Keratinocyte (primary cell): ENCODE results near the gene MALAT1. TPM values are rescaled to one million over a fixed set of nuclear protein-coding genes. Genes with fewer than 3 reads are reported as not detected.
A peak's percentile ranks its signal among the peaks of the same experiment; 100 is the strongest.

Experiments
- DNase-seq: peaks from one replicate; pipeline ENCODE4 v3.0.0-alpha.2; 2011; ENCODE audit warnings: low read depth, missing footprints, low spot score
- FAIRE-seq: peaks from 2 replicates; lab custom pipeline; 2011; peaks lifted over from hg19 to GRCh38; lab: Jason Lieb, UNC
- H2AFZ ChIP-seq: 2 replicates; pipeline ENCODE4 v1.6.0; 2012; ENCODE audit warnings: low read length, control low read depth, inconsistent platforms; ENCODE audit not compliant: control insufficient read depth
- H3K27ac ChIP-seq: 2 replicates; pipeline ENCODE4 v1.5.1; 2011; ENCODE audit warnings: low read length; ENCODE audit not compliant: control insufficient read depth, insufficient read depth
- H3K27me3 ChIP-seq: 3 replicates; pipeline ENCODE4 v1.6.0; 2011; ENCODE audit warnings: low read length; ENCODE audit not compliant: control insufficient read depth, insufficient read depth; ENCODE audit errors: extremely low read depth
- H3K36me3 ChIP-seq, 2 experiments: 2 replicates in 1 of 2; 3 replicates in 1 of 2; pipeline ENCODE4 v1.5.1; 2011; ENCODE audit warnings: low read length in 2 of 2, mild to moderate bottlenecking in 1 of 2; ENCODE audit not compliant: control insufficient read depth in 2 of 2, insufficient read depth in 2 of 2; ENCODE audit errors: extremely low read depth in 1 of 2
- H3K4me1 ChIP-seq: 3 replicates; pipeline ENCODE4 v1.5.1; 2011; ENCODE audit warnings: low read length; ENCODE audit not compliant: control insufficient read depth, insufficient read depth; ENCODE audit errors: extremely low read depth
- H3K4me2 ChIP-seq: 3 replicates; pipeline ENCODE4 v1.6.0; 2011; ENCODE audit warnings: low read depth, low read length; ENCODE audit not compliant: control insufficient read depth, insufficient read depth; ENCODE audit errors: extremely low read depth
- H3K4me3 ChIP-seq, 3 experiments: fragments of 200-600 bp in 1 of 3; sonication (generic) in 1 of 3; 2 replicates in 2 of 3; 3 replicates in 1 of 3; pipeline ENCODE4 v1.5.1; 2011 to 2016; ENCODE audit warnings: low read length in 3 of 3, mild to moderate bottlenecking in 3 of 3, control low read depth in 2 of 3, inconsistent platforms in 1 of 3, low read depth in 1 of 3, mixed read lengths in 1 of 3, mixed run types in 1 of 3, moderate library complexity in 1 of 3; ENCODE audit not compliant: control insufficient read depth in 2 of 3, insufficient read depth in 2 of 3; ENCODE audit errors: extremely low read depth in 1 of 3
- H3K79me2 ChIP-seq: 2 replicates; pipeline ENCODE4 v1.6.0; 2012; ENCODE audit warnings: low read length; ENCODE audit not compliant: control insufficient read depth, insufficient read depth
- H3K9ac ChIP-seq: 3 replicates; pipeline ENCODE4 v1.6.0; 2011; ENCODE audit warnings: low read length; ENCODE audit not compliant: control insufficient read depth, insufficient read depth; ENCODE audit errors: extremely low read depth
- H3K9me1 ChIP-seq: 3 replicates; pipeline ENCODE4 v1.6.0; 2011; ENCODE audit warnings: low read length; ENCODE audit not compliant: control insufficient read depth, insufficient read depth; ENCODE audit errors: extremely low read depth
- H3K9me3 ChIP-seq: 2 replicates; pipeline ENCODE4 v1.5.1; 2012; ENCODE audit warnings: low read depth, low read length; ENCODE audit not compliant: control insufficient read depth
- H4K20me1 ChIP-seq: 3 replicates; pipeline ENCODE4 v1.6.0; 2011; ENCODE audit warnings: low read length; ENCODE audit not compliant: control insufficient read depth, insufficient read depth; ENCODE audit errors: extremely low read depth
- EZH2 ChIP-seq: IDR thresholded peaks from one replicate; pipeline ENCODE4 v1.6.1; 2012; ENCODE audit warnings: inconsistent platforms, mild to moderate bottlenecking, low read length, moderate library complexity
- dilution Hi-C: fragments of 300-500 bp; cut with MboI; formaldehyde crosslinking; loops from one replicate; pipeline ENCODE4 v1.7.0; 2020; ENCODE audit warnings: low sequenced_read_pairs; ENCODE audit not compliant: extremely low pct_ligation_motif_present
- polyA plus RNA-seq, 5 experiments: library from polyadenylated mRNA; depleted of rRNA in 3 of 5; stranded (reverse) in 3 of 5; stranded (forward) in 1 of 5; unstranded in 1 of 5; fragments of >200 nt; gene quantifications; 1 replicate in 1 of 5; 2 replicates in 3 of 5; 3 replicates in 1 of 5; pipeline versions ENCODE4 v1.2.1 to v1.2.3, GENCODE V29; 2011 to 2012; ENCODE audit warnings: missing spikeins in 2 of 5, low read depth in 1 of 5, low replicate concordance in 1 of 5
- TF ChIP-seq, protein P1 (sequence below), 3 experiments: IDR thresholded peaks in 1 of 3; conservative IDR thresholded peaks in 1 of 3; optimal IDR thresholded peaks in 1 of 3; 2 replicates in 2 of 3; 3 replicates in 1 of 3; pipeline versions ENCODE3 to v1.5.1; 2011; ENCODE audit warnings: low read length in 3 of 3, mild to moderate bottlenecking in 3 of 3, moderate library complexity in 2 of 3, control low read depth in 1 of 3, inconsistent platforms in 1 of 3; ENCODE audit not compliant: insufficient read depth in 2 of 3; ENCODE audit errors: extremely low read depth in 1 of 3

The MALAT1 gene
- polyA plus RNA-seq, 1 donor (not counting 4 experiments of a cell fraction or from before 2014, with no cell fraction given): 1,768 TPM

DNA sequence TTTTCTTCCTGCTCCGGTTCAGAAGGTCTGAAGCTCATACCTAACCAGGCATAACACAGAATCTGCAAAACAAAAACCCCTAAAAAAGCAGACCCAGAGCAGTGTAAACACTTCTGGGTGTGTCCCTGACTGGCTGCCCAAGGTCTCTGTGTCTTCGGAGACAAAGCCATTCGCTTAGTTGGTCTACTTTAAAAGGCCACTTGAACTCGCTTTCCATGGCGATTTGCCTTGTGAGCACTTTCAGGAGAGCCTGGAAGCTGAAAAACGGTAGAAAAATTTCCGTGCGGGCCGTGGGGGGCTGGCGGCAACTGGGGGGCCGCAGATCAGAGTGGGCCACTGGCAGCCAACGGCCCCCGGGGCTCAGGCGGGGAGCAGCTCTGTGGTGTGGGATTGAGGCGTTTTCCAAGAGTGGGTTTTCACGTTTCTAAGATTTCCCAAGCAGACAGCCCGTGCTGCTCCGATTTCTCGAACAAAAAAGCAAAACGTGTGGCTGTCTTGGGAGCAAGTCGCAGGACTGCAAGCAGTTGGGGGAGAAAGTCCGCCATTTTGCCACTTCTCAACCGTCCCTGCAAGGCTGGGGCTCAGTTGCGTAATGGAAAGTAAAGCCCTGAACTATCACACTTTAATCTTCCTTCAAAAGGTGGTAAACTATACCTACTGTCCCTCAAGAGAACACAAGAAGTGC lies 661 bp upstream of the MALAT1 start:
- H3K9me1 ChIP-seq: no peaks in the 10 kb centered on the region
- TF ChIP-seq EZH2: no peak
- TF ChIP-seq, protein P1, sequence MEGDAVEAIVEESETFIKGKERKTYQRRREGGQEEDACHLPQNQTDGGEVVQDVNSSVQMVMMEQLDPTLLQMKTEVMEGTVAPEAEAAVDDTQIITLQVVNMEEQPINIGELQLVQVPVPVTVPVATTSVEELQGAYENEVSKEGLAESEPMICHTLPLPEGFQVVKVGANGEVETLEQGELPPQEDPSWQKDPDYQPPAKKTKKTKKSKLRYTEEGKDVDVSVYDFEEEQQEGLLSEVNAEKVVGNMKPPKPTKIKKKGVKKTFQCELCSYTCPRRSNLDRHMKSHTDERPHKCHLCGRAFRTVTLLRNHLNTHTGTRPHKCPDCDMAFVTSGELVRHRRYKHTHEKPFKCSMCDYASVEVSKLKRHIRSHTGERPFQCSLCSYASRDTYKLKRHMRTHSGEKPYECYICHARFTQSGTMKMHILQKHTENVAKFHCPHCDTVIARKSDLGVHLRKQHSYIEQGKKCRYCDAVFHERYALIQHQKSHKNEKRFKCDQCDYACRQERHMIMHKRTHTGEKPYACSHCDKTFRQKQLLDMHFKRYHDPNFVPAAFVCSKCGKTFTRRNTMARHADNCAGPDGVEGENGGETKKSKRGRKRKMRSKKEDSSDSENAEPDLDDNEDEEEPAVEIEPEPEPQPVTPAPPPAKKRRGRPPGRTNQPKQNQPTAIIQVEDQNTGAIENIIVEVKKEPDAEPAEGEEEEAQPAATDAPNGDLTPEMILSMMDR (optimal IDR thresholded peaks at IDR 0.05 in 1 of 3, IDR thresholded peaks at IDR 0.05 in 1 of 3, conservative IDR thresholded peaks at IDR 0.05 in 1 of 3; ENCODE audit: extremely low read depth in 1 of 3, insufficient read depth in 2 of 3, low read length in 3 of 3): no peak
- peaks cover 36% of the 10 kb centered on the region for H4K20me1 ChIP-seq
- H3K36me3 ChIP-seq: peaks cover 4 to 25% of the 10 kb centered on the region in 2 experiments
- FAIRE-seq: no peak
- H3K27me3 ChIP-seq: no peaks in the 10 kb centered on the region
- dilution Hi-C loops: no loop called here
- no peak for DNase-seq
- H3K9me3 ChIP-seq: no peaks in the 10 kb centered on the region
- H3K4me3 ChIP-seq: peak overlapping the region; percentile 48 to 99 (median 94)
- peaks cover 43% of the 10 kb centered on the region for H3K4me1 ChIP-seq
- H2AFZ ChIP-seq: peak overlapping the region; percentile 59
- H3K4me2 ChIP-seq: peak overlapping the region; percentile 100
- H3K79me2 ChIP-seq: peaks cover 64% of the 10 kb centered on the region
- peak overlapping the region; percentile 98 for H3K9ac ChIP-seq
- H3K27ac ChIP-seq: peak overlapping the region; percentile 100

DNA sequence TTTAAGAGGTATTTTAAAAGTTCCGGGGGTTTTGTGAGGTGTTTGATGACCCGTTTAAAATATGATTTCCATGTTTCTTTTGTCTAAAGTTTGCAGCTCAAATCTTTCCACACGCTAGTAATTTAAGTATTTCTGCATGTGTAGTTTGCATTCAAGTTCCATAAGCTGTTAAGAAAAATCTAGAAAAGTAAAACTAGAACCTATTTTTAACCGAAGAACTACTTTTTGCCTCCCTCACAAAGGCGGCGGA lies 193 bp upstream of the MALAT1 start:
- FAIRE-seq (no peak), DNase-seq (no peak)
- H3K9me3 ChIP-seq: no peaks in the 10 kb centered on the region
- H3K4me3 ChIP-seq: peak overlapping the region; percentile 48 to 99 (median 94)
- peaks cover 38% of the 10 kb centered on the region for H4K20me1 ChIP-seq
- dilution Hi-C loops: no loop called here
- H3K9ac ChIP-seq: peak overlapping the region; percentile 98
- H3K9me1 ChIP-seq: no peaks in the 10 kb centered on the region
- H3K4me2 ChIP-seq: peak overlapping the region; percentile 100
- no peak for TF ChIP-seq EZH2
- TF ChIP-seq, protein P1 (optimal IDR thresholded peaks at IDR 0.05 in 1 of 3, IDR thresholded peaks at IDR 0.05 in 1 of 3, conservative IDR thresholded peaks at IDR 0.05 in 1 of 3; ENCODE audit: extremely low read depth in 1 of 3, insufficient read depth in 2 of 3, low read length in 3 of 3): no peak
- H3K4me1 ChIP-seq: peaks cover 38% of the 10 kb centered on the region
- peaks cover 68% of the 10 kb centered on the region for H3K79me2 ChIP-seq
- H2AFZ ChIP-seq: peak overlapping the region; percentile 59
- peak overlapping the region; percentile 100 for H3K27ac ChIP-seq
- no peaks in the 10 kb centered on the region for H3K27me3 ChIP-seq
- H3K36me3 ChIP-seq: peaks cover 4 to 29% of the 10 kb centered on the region in 2 experiments
